K562 (cell line): ENCODE data around the gene TMEM131L. TPM values are rescaled to one million over a fixed set of nuclear protein-coding genes. Genes with fewer than 3 reads are reported as not detected.

Experiments
- ATAC-seq: fragments of 200-7000 bp; cut with Tn5 transposase; 3 replicates; pipeline ENCODE4 v1.9.1; 2020; ENCODE audit warnings: moderate library complexity
- BruUV-seq: library from RNA; stranded (reverse); fragments of 400-500 nt; replicated peaks from 2 replicates; lab custom pipeline; 2021; lab: Mats Ljungman, UMichigan
- CTCF ChIA-PET: fragments of 300-600 bp; formaldehyde crosslinking; extraction: SDS; loops from one replicate; lab custom pipeline; 2021; ENCODE audit warnings: low intra/inter-chr PET ratio; lab: Yijun Ruan, JAX
- POLR2A ChIA-PET: fragments of 300-600, 350-650 bp; sonication (Branson Sonifier 250); formaldehyde crosslinking; extraction: SDS; loops from one replicate; lab custom pipeline; 2021; ENCODE audit warnings: antibody characterized with exemption, inconsistent platforms; lab: Yijun Ruan, JAX
- DNase-seq, 4 experiments: peaks; one replicate each; pipeline versions ENCODE4 v3.0.0 to v3.0.0-alpha.2; 2011 to 2018; ENCODE audit warnings: low spot score in 3 of 4, mixed read lengths in 3 of 4; ENCODE audit errors: extremely low read depth in 1 of 4
- FAIRE-seq: peaks from 2 replicates; lab custom pipeline; 2011; peaks lifted over from hg19 to GRCh38; lab: Jason Lieb, UNC
- H2AFZ ChIP-seq: 2 replicates; pipeline ENCODE4 v1.6.0; 2011; ENCODE audit warnings: low read depth, low read length, control low read depth, inconsistent platforms
- H3K27ac ChIP-seq: fragments of 200-600 bp; 3 replicates; pipeline ENCODE4 v1.8.0; 2011; ENCODE audit warnings: low read depth, mild to moderate bottlenecking, control low read depth, inconsistent platforms, low read length, moderate library complexity, mixed read lengths; ENCODE audit errors: extremely low read depth
- H3K27me3 ChIP-seq, 2 experiments: fragments of 300-600 bp in 1 of 2; 2 replicates in 1 of 2; 3 replicates in 1 of 2; pipeline versions ENCODE4 v1.6.0 to v1.8.0; 2011; ENCODE audit warnings: inconsistent platforms in 2 of 2, low read length in 2 of 2, mild to moderate bottlenecking in 1 of 2, mixed read lengths in 1 of 2, moderate library complexity in 1 of 2; ENCODE audit not compliant: control insufficient read depth in 2 of 2, insufficient read depth in 2 of 2
- H3K36me3 ChIP-seq: fragments of 300-600 bp; 3 replicates; pipeline ENCODE4 v1.8.0; 2011; ENCODE audit warnings: mild to moderate bottlenecking, low read length, inconsistent platforms; ENCODE audit not compliant: control insufficient read depth, insufficient read depth
- H3K4me1 ChIP-seq, 2 experiments: fragments of 200-600 bp in 1 of 2; replicated peaks in 1 of 2; 2 replicates in 1 of 2; 3 replicates in 1 of 2; pipeline versions ENCODE4 v1.5.1 to v1.8.0; 2011; ENCODE audit warnings: inconsistent platforms in 2 of 2, low read length in 2 of 2, mild to moderate bottlenecking in 1 of 2, mixed read lengths in 1 of 2, moderate library complexity in 1 of 2; ENCODE audit not compliant: control insufficient read depth in 2 of 2, insufficient read depth in 2 of 2
- H3K4me2 ChIP-seq: 2 replicates; pipeline ENCODE4 v1.6.1; 2011; ENCODE audit warnings: low read length, control low read depth, inconsistent platforms, mixed read lengths; ENCODE audit not compliant: insufficient read depth
- H3K4me3 ChIP-seq: fragments of 200-600 bp; sonication (generic), shearing (Covaris generic); 2 replicates; pipeline ENCODE4 v1.5.1; 2016; ENCODE audit warnings: control low read depth, inconsistent platforms
- H3K79me2 ChIP-seq: fragments of 200-600 bp; 3 replicates; pipeline ENCODE4 v1.8.0; 2011; ENCODE audit warnings: low read length, inconsistent platforms; ENCODE audit not compliant: control insufficient read depth, insufficient read depth
- H3K9ac ChIP-seq, 2 experiments: 2 replicates each; pipeline versions ENCODE4 v1.6.0 to v1.6.1; 2011; ENCODE audit warnings: low read depth in 2 of 2, low read length in 2 of 2, control low read depth in 1 of 2, inconsistent platforms in 1 of 2, mild to moderate bottlenecking in 1 of 2, mixed read lengths in 1 of 2; ENCODE audit not compliant: insufficient read depth in 1 of 2
- H3K9me1 ChIP-seq: one replicate; pipeline ENCODE4 v1.6.0; 2011; ENCODE audit warnings: inconsistent platforms, mild to moderate bottlenecking, low read length, moderate library complexity; ENCODE audit not compliant: control insufficient read depth, insufficient read depth
- H3K9me3 ChIP-seq: replicated peaks from 2 replicates; pipeline ENCODE4 v1.5.1; 2011; ENCODE audit warnings: low read depth, low read length, inconsistent platforms; ENCODE audit not compliant: control insufficient read depth, insufficient read depth
- H4K20me1 ChIP-seq: replicated peaks from 2 replicates; pipeline ENCODE4 v1.6.1; 2011; ENCODE audit warnings: low read length, inconsistent platforms, mixed read lengths; ENCODE audit not compliant: control insufficient read depth, insufficient read depth
- ELF4 ChIP-seq: fragments of 450-650 bp; formaldehyde crosslinking; IDR thresholded peaks from 2 replicates; pipeline ENCODE4 v1.4.0; 2022; ENCODE audit warnings: missing genetic modification characterization
- ETS2 ChIP-seq: IDR thresholded peaks from 2 replicates; pipeline ENCODE4 v1.6.1; 2016; ENCODE audit warnings: borderline replicate concordance, missing genetic modification characterization, mild to moderate bottlenecking, moderate library complexity, missing compliant biosample characterization; ENCODE audit not compliant: poor library complexity, severe bottlenecking
- LEF1 ChIP-seq: fragments of 450-650 bp; IDR thresholded peaks from 2 replicates; pipeline ENCODE4 v1.6.1; 2016; ENCODE audit warnings: mild to moderate bottlenecking
- NCOA6 ChIP-seq: fragments of 450-650 bp; IDR thresholded peaks from 2 replicates; pipeline ENCODE4 v1.6.1; 2017; ENCODE audit warnings: mild to moderate bottlenecking
- NRF1 ChIP-seq, 2 experiments: fragments of 450-650 bp; IDR thresholded peaks in 1 of 2; conservative IDR thresholded peaks in 1 of 2; 2 replicates each; pipeline ENCODE4 v1.6.1; 2014; ENCODE audit warnings: mild to moderate bottlenecking in 2 of 2
- POLR2B ChIP-seq: fragments of 450-650 bp; IDR thresholded peaks from 2 replicates; pipeline ENCODE4 v1.6.1; 2018; ENCODE audit warnings: low read depth; ENCODE audit not compliant: partially characterized antibody
- POU5F1 ChIP-seq: fragments of 150-350 bp; IDR thresholded peaks from 2 replicates; pipeline ENCODE4 v1.6.1; 2014; ENCODE audit warnings: borderline replicate concordance, low read length, low read depth, mild to moderate bottlenecking; ENCODE audit not compliant: partially characterized antibody
- RB1 ChIP-seq: fragments of 450-650 bp; IDR thresholded peaks from 2 replicates; pipeline ENCODE4 v1.6.1; 2017; ENCODE audit warnings: low read depth, mild to moderate bottlenecking
- RBM14 ChIP-seq: fragments of 200-400 bp; formaldehyde crosslinking; IDR thresholded peaks from 2 replicates; pipeline ENCODE4 v1.6.1; 2018; ENCODE audit warnings: low read depth, mild to moderate bottlenecking, low read length, moderate library complexity, borderline replicate concordance; ENCODE audit not compliant: insufficient read depth
- TBP ChIP-seq: optimal IDR thresholded peaks from 2 replicates; pipeline ENCODE3; 2011; ENCODE audit warnings: low read depth, low read length, improper control_type of control experiment
- ZFPM2 ChIP-seq: fragments of 250-450 bp; sonication (Bioruptor Pico); IDR thresholded peaks from 2 replicates; pipeline ENCODE4 v1.5.1; 2022; ENCODE audit warnings: mild to moderate bottlenecking
- ZNF561 ChIP-seq: fragments of 450-650 bp; formaldehyde crosslinking; conservative IDR thresholded peaks from 2 replicates; pipeline ENCODE4 v1.4.0; 2020; ENCODE audit warnings: mild to moderate bottlenecking, moderate library complexity
- ZNF75A ChIP-seq: fragments of 450-650 bp; formaldehyde crosslinking; IDR thresholded peaks from 2 replicates; pipeline ENCODE4 v1.4.0; 2020; ENCODE audit warnings: mild to moderate bottlenecking
- WGBS: fragments of 100-300 bp; shearing (Covaris generic); methylation state at CpG from one replicate; pipeline ENCODE4 v1.1.6; 2016; ENCODE audit warnings: low coverage, mixed read lengths; ENCODE audit not compliant: insufficient coverage; ENCODE audit errors: missing lambda C conversion rate; 5-methylcytosine and 5-hydroxymethylcytosine counted together
- in situ Hi-C: fragments of 300-500 bp; cut with MboI; formaldehyde crosslinking; loops from 4 replicates; pipeline ENCODE4 v1.15.0; 2018; ENCODE audit warnings: inconsistent platforms, mixed read lengths
- intact Hi-C: fragments of 100-400 bp; cut with micrococcal nuclease; formaldehyde crosslinking; loops from 2 replicates; pipeline ENCODE4 v1.14.2; 2022
- polyA plus RNA-seq, 8 experiments: library from polyadenylated mRNA; depleted of rRNA in 4 of 8; stranded (reverse) in 5 of 8; unstranded in 3 of 8; fragments of >200 nt; fragmentation: Nextera tagmentation in 2 of 8; fragmentation: Illumina TruSeq in 1 of 8; extraction: Ambion mirVana in 2 of 8; extraction: Trizol in 1 of 8; gene quantifications; 2 replicates each; pipeline versions ENCODE4 v1.2.1 to v1.2.3, GENCODE V29; 2011 to 2014; ENCODE audit warnings: inconsistent platforms in 1 of 8, missing spikeins in 1 of 8
- total RNA-seq, 7 experiments: library from RNA; depleted of rRNA in 6 of 7; stranded (reverse); fragments of >200 nt in 6 of 7; fragmentation: Illumina TruSeq in 2 of 7; extraction: Trizol in 2 of 7; gene quantifications; 2 replicates each; pipeline versions ENCODE4 v1.2.1 to v1.2.3, GENCODE V29; 2011 to 2021; ENCODE audit warnings: low replicate concordance in 1 of 7
- TF ChIP-seq, protein P1 (sequence below), 2 experiments: fragments of 450-650 bp in 1 of 2; sonication (generic) in 1 of 2; formaldehyde crosslinking; conservative IDR thresholded peaks; 2 replicates each; pipeline versions ENCODE4 v1.4.0 to v1.8.1; 2020 to 2022; ENCODE audit warnings: mild to moderate bottlenecking in 1 of 2, missing genetic modification reagents in 1 of 2
- TF ChIP-seq, protein P2 (sequence below): fragments of 250-450 bp; sonication (Bioruptor Pico); IDR thresholded peaks from 2 replicates; pipeline ENCODE4 v1.8.0; 2021; ENCODE audit warnings: moderate library complexity, mild to moderate bottlenecking, inconsistent platforms
- TF ChIP-seq, protein P3 (sequence below): fragments of 450-650 bp; IDR thresholded peaks from 2 replicates; pipeline ENCODE4 v1.6.1; 2016; ENCODE audit warnings: antibody characterized with exemption

TMEM131L gene
- total and polyA plus RNA-seq, 9 of the 15 experiments (the other 6 are each of a cell fraction or from before 2014, with no cell fraction given): 1.2 to 20.8 (median 12.9) TPM

DNA sequence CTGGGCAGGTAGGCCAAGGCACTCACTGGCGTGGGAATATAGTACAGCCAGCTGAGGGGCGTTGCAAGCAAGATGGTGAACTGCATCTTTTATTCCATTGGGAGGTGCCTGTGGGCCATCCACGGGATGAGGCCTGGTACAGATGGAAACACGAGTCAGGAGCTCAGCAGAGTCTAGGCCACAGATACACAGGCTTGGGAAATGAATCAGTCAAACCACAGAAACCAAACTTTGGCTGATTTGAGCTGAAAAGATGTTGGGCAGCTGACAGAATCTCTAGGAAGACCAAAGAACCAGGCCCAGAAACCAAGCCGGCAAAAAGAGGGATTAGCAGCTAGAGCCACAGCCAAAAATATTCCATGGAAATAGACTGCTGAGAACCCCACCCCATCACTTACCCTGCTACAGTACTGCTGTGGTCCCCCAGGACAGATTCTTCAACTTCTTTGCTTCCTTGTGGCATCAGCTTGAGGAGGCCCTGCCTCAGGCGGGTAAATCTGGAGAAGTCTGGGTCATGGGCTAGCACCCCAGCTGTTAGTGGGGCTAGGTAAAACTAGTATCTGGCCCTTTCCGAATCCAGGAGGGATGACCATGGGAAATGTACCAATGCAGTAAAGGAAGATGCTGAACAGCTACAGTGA, 75.4 kb downstream of the TMEM131L start:
- H3K4me1 ChIP-seq: no peaks in the 10 kb centered on the region; a peak in 2 of 5 replicates
- H3K36me3 ChIP-seq: no peaks in the 10 kb centered on the region; the same call in 1 of the 3 replicates
- FAIRE-seq: no peak
- H3K4me2 ChIP-seq: no peak overlapping the region
- H3K9me3 ChIP-seq: no peaks in the 10 kb centered on the region
- H4K20me1 ChIP-seq: peaks cover 5% of the 10 kb centered on the region
- in situ Hi-C loops: no loop called here
- CTCF ChIA-PET: no interaction called here
- H2AFZ ChIP-seq: no peak overlapping the region
- no peak overlapping the region; a peak in 1 of 4 replicates for H3K9ac ChIP-seq
- H3K4me3 ChIP-seq: no peak overlapping the region
- H3K27me3 ChIP-seq: no peaks in the 10 kb centered on the region
- intact Hi-C loops: loop anchor here (1.0 kb wide), 1 partner anchor 108 kb away; no protein-coding TSS in a partner anchor
- TF ChIP-seq ZNF561 (no peak), TBP (no peak), ZFPM2 (CRISPR knock-in tag) (no peak), RBM14 (no peak), NRF1 (conservative IDR thresholded peaks at IDR 0.05 in 1 of 2, IDR thresholded peaks at IDR 0.05 in 1 of 2) (no peak), POU5F1 (no peak), ETS2 (tag) (no peak), NCOA6 (no peak), ZNF75A (CRISPR knock-in tag) (no peak), ELF4 (CRISPR knock-in tag) (no peak), RB1 (no peak), LEF1 (no peak), POLR2B (no peak)
- TF ChIP-seq, protein P1, sequence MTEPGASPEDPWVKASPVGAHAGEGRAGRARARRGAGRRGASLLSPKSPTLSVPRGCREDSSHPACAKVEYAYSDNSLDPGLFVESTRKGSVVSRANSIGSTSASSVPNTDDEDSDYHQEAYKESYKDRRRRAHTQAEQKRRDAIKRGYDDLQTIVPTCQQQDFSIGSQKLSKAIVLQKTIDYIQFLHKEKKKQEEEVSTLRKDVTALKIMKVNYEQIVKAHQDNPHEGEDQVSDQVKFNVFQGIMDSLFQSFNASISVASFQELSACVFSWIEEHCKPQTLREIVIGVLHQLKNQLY (CRISPR knock-in tag; conservative IDR thresholded peaks at IDR 0.05): no peak
- TF ChIP-seq, protein P2, sequence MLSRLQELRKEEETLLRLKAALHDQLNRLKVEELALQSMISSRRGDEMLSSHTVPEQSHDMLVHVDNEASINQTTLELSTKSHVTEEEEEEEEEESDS (CRISPR knock-in tag): no peak
- TF ChIP-seq, protein P3, sequence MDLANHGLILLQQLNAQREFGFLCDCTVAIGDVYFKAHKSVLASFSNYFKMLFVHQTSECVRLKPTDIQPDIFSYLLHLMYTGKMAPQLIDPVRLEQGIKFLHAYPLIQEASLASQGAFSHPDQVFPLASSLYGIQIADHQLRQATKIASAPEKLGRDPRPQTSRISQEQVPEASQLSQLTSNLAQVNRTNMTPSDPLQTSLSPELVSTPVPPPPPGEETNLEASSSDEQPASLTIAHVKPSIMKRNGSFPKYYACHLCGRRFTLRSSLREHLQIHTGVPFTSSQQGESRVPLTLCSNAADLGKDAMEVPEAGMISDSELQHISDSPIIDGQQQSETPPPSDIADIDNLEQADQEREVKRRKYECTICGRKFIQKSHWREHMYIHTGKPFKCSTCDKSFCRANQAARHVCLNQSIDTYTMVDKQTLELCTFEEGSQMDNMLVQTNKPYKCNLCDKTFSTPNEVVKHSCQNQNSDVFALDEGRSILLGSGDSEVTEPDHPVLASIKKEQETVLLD: no peak
- WGBS: 81% methylated on average over 7 of the region's 7 CpGs
- POLR2A ChIA-PET: interaction anchor here (0.6 to 1.5 kb wide), 3 partner anchors 15 to 1609 kb away, joined by 3 to 4 read pairs (median 3); no protein-coding TSS in a partner anchor
- H3K27ac ChIP-seq: no peak overlapping the region
- BruUV-seq: no TSS peak
- H3K79me2 ChIP-seq: peaks cover 4% of the 10 kb centered on the region; the same call in 2 of the 3 replicates
- DNase-seq: no peak
- H3K9me1 ChIP-seq: no peaks in the 10 kb centered on the region
- ATAC-seq: no peak
